ENCODE data around the gene PDE7B. TPM values are rescaled to one million over a fixed set of nuclear protein-coding genes. Genes with fewer than 3 reads are reported as not detected.

The PDE7B gene
- total RNA-seq, 3 donors from 2014 or later (not counting 1 experiment from before 2014, with no cell fraction given), result 0.14 to 0.18 TPM; not detected in 1

DNA sequence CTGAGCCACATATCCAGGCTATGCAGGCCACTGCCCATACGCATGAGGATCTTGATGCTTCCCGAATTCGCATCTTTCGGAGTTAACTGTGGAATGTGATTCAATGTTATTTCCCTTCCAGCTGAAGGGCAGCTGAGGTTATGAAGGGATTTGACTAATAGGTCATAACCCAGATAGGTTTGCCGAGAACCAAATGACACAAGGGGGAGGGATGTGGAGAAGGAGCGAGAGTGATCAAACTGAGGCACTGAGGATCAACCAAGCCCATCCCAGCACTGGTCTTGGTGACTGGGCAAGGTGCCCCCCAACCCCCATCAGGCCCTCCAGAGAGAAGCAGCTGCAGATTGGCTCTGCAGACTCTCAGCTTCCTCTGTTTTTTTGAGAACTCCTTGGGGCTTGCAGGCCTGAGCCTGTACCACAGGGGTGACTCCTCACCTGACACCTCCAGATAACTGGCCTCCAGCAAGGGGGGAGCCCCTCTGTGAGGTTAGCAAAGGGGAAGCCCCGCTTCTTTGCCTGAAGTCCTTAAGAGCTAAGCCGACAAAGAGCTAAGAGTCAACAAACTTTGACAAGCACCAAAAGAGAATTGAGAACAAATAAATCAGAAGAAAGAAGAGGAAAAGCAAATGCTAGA lies 185.9 kb downstream of the PDE7B start:
- H3K9me3 ChIP-seq (ENCODE audit: control insufficient read depth, insufficient read depth, low read length), result no peaks in the 10 kb centered on the region
- DNase-seq, result peak in 1 of 2 donors; percentile 5
- H3K4me1 ChIP-seq (ENCODE audit: control insufficient read depth, insufficient read depth, low read length), result peaks cover 9% of the 10 kb centered on the region
- no peak overlapping the region for H3K27ac ChIP-seq (ENCODE audit: low read length)
- WGBS (ENCODE audit: insufficient coverage), result 69% methylated on average over 8 of the region's 8 CpGs
- H3K4me3 Mint-ChIP-seq, result no peak overlapping the region
- peak; percentile 39 to 73 (median 67) for ATAC-seq
- peaks cover 6 to 7% of the 10 kb centered on the region in 2 donors for H3K4me1 Mint-ChIP-seq
- H3K9me3 Mint-ChIP-seq, result no peaks in the 10 kb centered on the region
- H3K27me3 ChIP-seq (ENCODE audit: control insufficient read depth, insufficient read depth, low read length), result no peaks in the 10 kb centered on the region
- H3K27me3 Mint-ChIP-seq (ENCODE audit: low read depth in 2 of 2), result peaks cover 9 to 26% of the 10 kb centered on the region in 2 donors
- no peaks in the 10 kb centered on the region for H3K36me3 Mint-ChIP-seq
- H3K36me3 ChIP-seq (ENCODE audit: control insufficient read depth, insufficient read depth, low read length), result no peaks in the 10 kb centered on the region
- no peak overlapping the region for H3K4me3 ChIP-seq (ENCODE audit: low read length)
- no peak overlapping the region for H3K27ac Mint-ChIP-seq
- intact Hi-C loops (cut with micrococcal nuclease), result no loop called here
- TF ChIP-seq, protein P1, sequence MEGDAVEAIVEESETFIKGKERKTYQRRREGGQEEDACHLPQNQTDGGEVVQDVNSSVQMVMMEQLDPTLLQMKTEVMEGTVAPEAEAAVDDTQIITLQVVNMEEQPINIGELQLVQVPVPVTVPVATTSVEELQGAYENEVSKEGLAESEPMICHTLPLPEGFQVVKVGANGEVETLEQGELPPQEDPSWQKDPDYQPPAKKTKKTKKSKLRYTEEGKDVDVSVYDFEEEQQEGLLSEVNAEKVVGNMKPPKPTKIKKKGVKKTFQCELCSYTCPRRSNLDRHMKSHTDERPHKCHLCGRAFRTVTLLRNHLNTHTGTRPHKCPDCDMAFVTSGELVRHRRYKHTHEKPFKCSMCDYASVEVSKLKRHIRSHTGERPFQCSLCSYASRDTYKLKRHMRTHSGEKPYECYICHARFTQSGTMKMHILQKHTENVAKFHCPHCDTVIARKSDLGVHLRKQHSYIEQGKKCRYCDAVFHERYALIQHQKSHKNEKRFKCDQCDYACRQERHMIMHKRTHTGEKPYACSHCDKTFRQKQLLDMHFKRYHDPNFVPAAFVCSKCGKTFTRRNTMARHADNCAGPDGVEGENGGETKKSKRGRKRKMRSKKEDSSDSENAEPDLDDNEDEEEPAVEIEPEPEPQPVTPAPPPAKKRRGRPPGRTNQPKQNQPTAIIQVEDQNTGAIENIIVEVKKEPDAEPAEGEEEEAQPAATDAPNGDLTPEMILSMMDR (IDR thresholded peaks at IDR 0.05), result no peak

DNA sequence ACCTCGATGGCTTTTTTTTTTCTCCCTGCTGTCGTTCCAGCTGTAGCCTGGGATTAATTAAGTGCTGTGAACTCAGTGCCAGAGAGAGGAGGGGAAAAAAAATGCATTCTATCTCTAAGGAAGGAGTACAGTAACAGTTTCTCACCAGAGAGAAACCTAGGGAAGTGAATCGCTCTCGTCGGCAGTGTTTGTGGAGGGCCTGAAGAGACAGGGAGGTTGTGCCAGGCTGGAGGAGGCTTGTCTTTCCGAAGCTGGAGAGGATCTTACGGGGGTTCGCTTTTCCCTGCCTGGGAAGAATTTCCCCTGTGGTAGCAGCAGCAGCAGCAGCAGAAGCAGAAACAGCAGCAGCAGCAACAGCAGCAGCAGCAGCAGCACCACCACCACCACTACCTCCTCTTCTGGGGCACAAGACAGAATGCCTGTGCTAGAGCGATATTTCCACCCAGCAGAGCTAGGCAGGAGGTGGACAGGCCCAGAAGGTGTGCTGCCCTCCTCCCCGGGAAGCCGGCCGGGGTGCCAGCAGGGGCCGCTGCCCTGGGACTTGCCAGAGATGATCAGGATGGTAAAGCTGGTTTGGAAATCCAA lies 186.5 kb downstream of the PDE7B start:
- ATAC-seq, result no peak
- H3K4me3 ChIP-seq (ENCODE audit: low read length), result no peak overlapping the region
- H3K4me3 Mint-ChIP-seq, result no peak overlapping the region
- TF ChIP-seq, protein P1 (IDR thresholded peaks at IDR 0.05), result no peak
- H3K36me3 Mint-ChIP-seq, result no peaks in the 10 kb centered on the region
- WGBS (ENCODE audit: insufficient coverage), result 44% methylated on average over 13 of the region's 13 CpGs
- peaks cover 9 to 26% of the 10 kb centered on the region in 2 donors for H3K27me3 Mint-ChIP-seq (ENCODE audit: low read depth in 2 of 2)
- H3K4me1 Mint-ChIP-seq, result peaks cover 6 to 7% of the 10 kb centered on the region in 2 donors
- H3K27ac ChIP-seq (ENCODE audit: low read length), result no peak overlapping the region
- DNase-seq, result no peak
- H3K9me3 Mint-ChIP-seq, result no peaks in the 10 kb centered on the region
- H3K27me3 ChIP-seq (ENCODE audit: control insufficient read depth, insufficient read depth, low read length), result no peaks in the 10 kb centered on the region
- H3K27ac Mint-ChIP-seq, result no peak overlapping the region
- H3K9me3 ChIP-seq (ENCODE audit: control insufficient read depth, insufficient read depth, low read length), result no peaks in the 10 kb centered on the region
- intact Hi-C loops (cut with micrococcal nuclease), result no loop called here
- peaks cover 9% of the 10 kb centered on the region for H3K4me1 ChIP-seq (ENCODE audit: control insufficient read depth, insufficient read depth, low read length)
- no peaks in the 10 kb centered on the region for H3K36me3 ChIP-seq (ENCODE audit: control insufficient read depth, insufficient read depth, low read length)

DNA sequence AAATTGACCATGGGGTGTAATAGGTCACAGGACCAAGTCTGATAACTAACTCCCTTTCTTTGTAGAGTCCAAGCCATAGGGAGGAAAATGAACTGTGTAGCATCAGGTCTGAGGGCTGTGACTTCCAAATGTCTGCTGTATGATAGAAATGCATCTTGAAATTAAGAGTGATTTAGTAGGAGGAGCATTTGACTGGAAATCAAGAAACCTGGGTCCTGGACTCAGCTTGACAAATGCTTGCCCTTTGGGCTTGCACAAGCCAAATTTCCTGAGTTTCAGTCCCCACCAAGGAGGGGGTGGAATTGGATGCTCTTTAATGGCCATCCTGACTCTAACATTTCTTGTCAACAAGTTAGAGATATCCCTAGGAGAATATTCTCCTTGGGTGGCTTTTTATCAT lies 187.0 kb downstream of the PDE7B start:
- H3K4me3 Mint-ChIP-seq, result no peak overlapping the region
- no peaks in the 10 kb centered on the region for H3K27me3 ChIP-seq (ENCODE audit: control insufficient read depth, insufficient read depth, low read length)
- DNase-seq, result no peak
- no peak overlapping the region for H3K27ac ChIP-seq (ENCODE audit: low read length)
- H3K36me3 ChIP-seq (ENCODE audit: control insufficient read depth, insufficient read depth, low read length), result no peaks in the 10 kb centered on the region
- H3K4me3 ChIP-seq (ENCODE audit: low read length), result no peak overlapping the region
- TF ChIP-seq, protein P1 (IDR thresholded peaks at IDR 0.05), result no peak
- H3K36me3 Mint-ChIP-seq, result no peaks in the 10 kb centered on the region
- H3K27ac Mint-ChIP-seq, result no peak overlapping the region
- peaks cover 6 to 7% of the 10 kb centered on the region in 2 donors for H3K4me1 Mint-ChIP-seq
- intact Hi-C loops (cut with micrococcal nuclease), result no loop called here
- H3K4me1 ChIP-seq (ENCODE audit: control insufficient read depth, insufficient read depth, low read length), result peaks cover 9% of the 10 kb centered on the region
- no peak for ATAC-seq
- H3K27me3 Mint-ChIP-seq (ENCODE audit: low read depth in 2 of 2), result peaks cover 9 to 26% of the 10 kb centered on the region in 2 donors
- no peaks in the 10 kb centered on the region for H3K9me3 ChIP-seq (ENCODE audit: control insufficient read depth, insufficient read depth, low read length)
- H3K9me3 Mint-ChIP-seq, result no peaks in the 10 kb centered on the region

All from natural killer cell (primary cell).